Measurements from ENCODE around the gene EMP2.

GRCh38 chr16:10530685-10531084 is 49.7 kb downstream of the EMP2 start:
- TF ChIP-seq CTCF (IDR thresholded peaks at IDR 0.05; ENCODE audit: poor library complexity): no peak
- TF ChIP-seq EZH2 (IDR thresholded peaks at IDR 0.05; ENCODE audit: borderline replicate concordance): no peak
- no peak for TF ChIP-seq EZH2phosphoT487 (IDR thresholded peaks at IDR 0.05; ENCODE audit: low read depth, severe bottlenecking, unreplicated experiment)
